Measurements from ENCODE around the gene CACNA1C.
A peak's percentile ranks its signal among the peaks of the same experiment; 100 is the strongest.

Gene CACNA1C

DNA sequence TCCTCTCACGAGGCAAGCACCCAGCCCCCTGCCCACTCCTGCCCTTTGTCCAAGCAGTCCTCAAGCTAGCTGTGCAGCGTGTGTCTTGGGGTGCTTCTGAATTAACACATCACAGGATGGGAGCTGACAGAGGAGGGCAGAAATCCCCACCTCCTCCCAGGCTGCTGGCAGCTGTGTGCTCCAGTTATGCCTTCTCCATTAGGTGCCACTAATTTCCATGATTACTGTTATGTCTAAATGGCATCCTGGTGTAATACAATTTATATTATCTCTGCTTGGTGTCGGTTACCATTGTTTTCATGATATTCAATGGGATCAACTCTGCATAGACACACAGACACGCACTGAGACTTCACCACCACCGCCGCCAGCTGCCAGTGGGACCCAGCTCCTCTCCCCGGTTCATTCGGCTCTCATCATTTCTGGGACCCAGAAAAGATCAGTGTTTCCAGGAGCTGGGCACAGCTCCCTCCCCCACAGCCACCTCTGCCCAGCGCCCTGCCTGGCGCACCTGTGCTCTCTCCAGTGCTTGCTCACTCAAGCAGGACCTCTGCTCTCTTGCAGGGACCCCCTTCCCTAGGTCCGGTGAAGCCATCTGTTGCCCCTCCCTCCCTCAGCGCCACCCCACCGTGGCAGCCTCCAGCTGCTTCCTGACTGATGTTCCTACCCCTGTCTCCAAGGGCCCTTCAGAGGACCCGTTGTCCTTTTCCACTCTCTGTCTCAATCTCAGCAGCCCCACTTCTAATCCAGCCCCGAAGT lies 574.5 kb downstream of the CACNA1C start:
- no peak for DNase-seq (ENCODE audit: low spot score)

DNA sequence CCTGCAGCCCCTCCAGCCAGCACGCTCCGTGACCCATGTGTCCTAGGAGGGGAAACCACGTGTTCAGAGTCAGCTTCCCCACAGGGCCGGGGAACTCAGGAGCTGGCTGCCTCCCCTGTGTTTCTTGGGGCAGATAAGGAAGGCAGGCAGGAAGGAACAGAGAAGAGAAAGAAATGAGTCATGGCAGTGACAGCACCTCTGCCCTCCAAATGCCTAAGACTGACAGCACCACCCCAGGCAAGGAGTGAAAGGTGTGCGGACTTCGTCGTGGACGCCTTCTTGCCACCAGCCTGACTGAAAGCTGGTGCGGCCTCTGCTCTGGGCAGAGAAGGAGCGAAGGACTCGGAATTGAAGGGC lies 575.0 kb downstream of the CACNA1C start:
- DNase-seq (ENCODE audit: low spot score): no peak

DNA sequence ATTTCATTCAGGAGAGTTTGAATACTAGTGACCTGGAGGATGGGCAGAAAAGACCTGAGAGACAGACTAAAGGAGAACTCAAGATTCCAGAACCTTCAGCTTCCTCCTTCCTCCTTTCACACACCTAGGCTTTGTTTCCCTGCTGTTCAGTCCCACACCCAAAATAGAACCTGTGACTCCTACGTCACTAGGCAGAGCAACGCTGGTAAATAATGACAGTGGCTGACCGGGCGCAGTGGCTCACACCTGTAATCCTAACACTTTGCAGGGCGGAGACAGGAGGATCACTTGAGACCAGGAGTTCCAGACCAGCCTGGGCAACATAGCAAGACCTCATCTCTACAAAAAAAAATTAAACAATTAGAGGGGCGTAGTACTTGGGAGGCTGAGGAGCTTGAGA lies 575.6 kb downstream of the CACNA1C start:
- DNase-seq (ENCODE audit: low spot score): no peak

DNA sequence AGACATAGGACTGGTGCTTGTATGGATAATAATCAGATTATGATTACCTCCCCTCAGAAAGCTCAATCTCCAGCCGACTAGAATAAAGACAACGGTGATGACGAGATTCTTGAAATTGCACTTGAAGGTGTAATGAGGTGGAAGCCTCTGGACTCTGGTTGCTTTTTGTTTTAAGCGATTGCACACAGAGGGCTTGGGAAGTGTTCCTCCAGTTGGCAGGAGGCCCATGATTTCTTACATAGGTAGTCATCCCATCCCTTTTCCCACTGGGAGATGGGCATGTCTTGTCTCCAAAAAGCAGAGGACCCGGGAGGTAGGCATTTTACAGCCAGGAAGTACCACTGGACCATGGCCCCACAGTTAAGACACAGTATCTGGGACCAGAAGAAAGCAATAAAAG lies 576.3 kb downstream of the CACNA1C start:
- DNase-seq (ENCODE audit: low spot score): no peak

DNA sequence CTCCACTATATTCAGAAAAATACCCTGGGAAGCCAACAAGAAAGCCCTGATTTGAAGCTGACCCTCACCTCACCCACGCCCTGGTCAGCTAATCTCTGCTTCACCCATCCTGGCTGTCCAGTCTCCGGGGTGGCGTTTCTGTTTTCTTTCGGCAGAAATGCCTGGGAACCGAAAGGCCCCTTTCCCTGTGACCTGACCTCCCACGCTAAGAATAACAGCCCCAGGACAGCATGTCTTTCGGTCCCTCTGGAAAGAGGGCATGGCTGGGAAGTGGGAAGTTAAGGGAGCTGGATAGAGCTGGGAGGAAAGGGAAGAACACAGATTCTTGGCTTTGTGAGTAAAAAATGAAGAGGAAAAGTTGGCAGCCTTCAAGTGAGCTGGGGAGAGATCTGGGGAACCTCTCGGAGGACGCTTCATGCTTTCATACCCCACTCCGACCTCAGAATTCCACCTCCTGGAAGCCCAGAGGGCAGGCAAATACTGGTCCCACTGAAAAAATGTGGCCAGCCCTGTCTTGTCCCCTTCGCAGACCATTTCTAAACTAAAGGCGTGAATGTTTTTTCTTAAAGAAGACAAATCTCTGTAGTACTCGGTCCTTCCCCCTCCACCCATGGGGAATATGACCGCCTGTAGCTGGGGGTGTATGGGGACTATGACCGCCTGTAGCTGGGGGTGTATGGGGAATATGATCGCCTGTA lies 579.0 kb downstream of the CACNA1C start:
- DNase-seq (ENCODE audit: low spot score): no peak

DNA sequence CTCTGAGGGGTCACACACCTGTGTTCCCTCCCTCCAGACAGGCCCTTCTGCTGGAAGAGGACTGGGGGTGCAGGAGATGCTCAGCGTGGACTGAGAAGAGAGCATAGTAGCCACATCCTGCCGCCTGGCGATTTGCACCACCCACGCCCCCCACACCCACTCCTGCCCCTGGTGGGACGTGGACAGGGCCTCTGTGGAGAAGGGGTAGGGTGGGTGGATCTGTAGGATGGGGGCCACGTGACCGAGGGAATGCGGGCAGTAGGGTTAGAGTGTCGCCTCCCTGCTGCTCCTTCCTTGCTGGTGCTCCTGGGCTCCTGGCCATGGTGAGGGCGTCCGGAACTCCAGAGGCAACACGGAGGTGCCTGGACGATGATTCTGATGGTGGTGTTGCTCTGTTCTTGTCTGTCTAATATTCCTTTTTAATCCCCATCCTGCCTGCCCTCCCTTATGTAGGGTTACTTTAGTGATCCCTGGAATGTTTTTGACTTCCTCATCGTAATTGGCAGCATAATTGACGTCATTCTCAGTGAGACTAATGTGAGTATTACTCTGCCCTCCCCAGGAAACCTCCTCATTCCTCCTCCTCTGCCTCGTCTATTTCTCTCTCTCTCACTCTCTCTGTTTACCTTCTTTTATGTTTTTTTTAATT lies 580.5 kb downstream of the CACNA1C start:
- no peak for DNase-seq (ENCODE audit: low spot score)

DNA sequence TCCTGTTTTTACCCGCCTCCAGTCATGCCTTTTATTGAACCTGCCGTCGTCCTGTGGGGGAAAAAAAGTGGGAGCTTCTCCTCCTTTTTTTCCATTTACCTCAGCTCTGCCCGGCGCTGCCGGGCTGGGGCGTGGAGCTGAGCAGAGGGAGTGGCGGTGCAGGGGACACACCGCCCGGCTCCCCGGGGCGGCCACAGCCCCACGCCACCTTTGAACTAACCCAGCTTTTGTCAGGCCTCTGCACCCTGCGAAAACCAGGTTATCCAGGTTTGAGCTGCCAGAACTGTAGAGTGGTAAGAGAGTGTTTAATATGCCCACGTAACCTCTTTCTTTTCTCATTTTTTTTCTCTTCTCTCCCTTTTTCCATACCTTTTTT lies 581.0 kb downstream of the CACNA1C start:
- no peak for DNase-seq (ENCODE audit: low spot score)

DNA sequence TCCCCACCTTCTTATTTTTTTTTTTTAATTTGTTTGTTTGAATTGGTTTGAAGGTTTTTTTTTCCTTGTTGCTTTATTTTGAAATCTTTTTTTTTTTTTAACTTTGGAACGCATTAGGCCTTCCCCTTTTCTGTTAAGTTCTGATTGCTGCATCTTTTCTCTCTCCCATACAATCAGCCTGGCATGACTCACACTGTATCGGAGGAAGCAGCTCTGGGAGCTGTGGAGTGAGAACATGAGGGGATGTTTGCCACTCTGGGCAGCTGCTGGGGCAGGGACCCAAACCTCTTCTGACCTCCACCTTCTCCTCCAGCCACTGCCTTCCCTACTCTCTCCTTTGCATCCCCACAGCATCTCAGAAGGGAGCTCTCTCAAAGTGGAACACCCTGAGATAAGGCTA lies 581.7 kb downstream of the CACNA1C start:
- no peak for DNase-seq (ENCODE audit: low spot score)

DNA sequence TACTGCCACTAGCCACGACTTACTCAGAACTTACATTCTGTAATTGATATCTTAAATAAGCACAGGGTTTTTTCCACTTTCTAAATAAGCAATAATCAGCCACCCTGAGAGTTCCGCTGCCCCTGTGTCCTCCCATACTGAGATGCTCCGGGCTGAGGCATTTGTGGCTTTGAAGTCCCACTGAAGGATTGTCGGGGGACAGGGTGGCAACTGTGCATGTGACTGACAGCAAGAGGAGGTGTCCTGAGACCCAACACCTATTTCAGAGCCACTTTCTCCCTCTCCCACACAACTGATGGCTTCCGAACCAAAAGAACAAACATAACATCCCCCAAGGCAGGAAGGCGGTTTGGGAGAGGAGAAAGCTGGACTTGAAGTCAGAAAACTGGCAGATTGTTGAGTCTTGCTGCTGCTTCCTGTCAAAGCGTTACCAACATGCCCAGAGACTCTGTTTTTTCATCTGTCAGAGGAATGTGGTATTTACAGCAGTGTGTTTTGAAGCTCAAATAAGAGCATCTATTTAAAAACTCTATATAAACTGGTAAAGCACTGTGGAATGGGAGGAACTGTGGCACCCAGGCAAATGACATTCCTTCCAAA lies 584.1 kb downstream of the CACNA1C start:
- DNase-seq (ENCODE audit: low spot score): no peak

DNA sequence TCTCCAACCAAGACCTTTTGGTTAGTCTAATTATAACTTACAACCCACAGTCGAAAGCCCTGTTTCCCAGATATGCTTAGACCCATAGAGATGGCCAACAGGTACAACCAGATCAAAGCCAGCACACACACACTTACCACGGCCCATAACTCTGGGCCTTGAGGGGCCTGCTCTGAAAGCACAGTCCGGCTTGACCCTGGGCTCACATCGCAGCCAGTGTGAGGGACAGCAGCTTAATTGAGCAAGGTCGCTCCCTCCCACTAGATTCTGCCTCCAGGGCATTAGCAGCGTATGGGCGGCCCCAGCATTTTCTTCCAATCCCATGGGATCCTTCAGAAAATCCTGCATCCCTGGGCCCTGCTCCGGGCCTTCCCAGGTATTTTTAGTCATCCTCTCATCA lies 584.6 kb downstream of the CACNA1C start:
- no peak for DNase-seq (ENCODE audit: low spot score)

DNA sequence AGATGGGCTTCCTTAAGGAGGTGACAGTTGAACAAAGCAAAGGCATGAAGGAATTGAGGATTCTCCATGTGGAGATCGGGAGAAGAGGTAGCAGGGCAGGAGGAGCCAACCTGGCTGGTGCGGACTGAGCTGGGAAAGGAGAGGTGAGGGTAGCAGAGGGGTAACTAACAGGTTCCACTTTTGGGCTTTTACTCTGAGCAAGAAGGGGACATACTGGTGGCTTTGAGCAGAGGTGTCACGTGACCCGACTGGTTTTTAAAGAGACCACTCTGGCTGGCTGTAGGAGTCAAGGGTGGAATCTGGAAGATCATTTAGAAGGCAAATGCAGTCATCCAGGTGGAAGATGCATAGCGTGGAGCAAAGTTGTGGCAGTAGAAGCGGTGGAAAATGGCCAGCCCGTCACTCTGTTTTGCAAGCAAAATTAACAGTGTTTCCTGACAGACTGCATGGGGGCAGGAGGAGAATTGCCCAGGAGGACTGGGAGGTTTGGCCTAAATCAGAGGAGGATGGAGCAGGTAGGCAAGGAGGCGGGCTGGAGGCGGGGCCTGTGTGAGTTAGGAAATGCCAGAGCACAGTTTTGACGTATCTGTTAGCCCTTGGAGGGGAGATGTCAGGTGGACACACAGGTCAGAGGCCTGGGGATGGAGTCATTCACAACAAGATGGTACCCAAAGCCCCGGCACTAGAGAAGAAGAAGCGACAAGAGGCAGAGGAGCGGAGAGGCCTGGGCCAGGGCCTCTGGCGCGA lies 585.7 kb downstream of the CACNA1C start:
- no peak for DNase-seq (ENCODE audit: low spot score)

DNA sequence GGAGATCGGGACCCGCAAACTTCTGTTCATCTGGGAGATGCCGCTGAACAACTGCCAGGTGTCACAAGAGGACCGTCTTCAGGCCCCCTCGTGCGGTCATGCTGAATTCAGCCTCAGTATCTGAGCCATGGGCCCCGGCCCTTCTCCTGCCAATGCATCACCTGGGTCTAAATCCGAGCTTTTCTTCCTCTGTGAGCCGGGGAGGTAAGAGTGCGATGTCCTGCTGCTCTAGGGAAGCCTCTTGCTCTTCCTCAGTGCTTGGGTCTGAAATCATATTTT lies 586.2 kb downstream of the CACNA1C start:
- no peak for DNase-seq (ENCODE audit: low spot score)

DNA sequence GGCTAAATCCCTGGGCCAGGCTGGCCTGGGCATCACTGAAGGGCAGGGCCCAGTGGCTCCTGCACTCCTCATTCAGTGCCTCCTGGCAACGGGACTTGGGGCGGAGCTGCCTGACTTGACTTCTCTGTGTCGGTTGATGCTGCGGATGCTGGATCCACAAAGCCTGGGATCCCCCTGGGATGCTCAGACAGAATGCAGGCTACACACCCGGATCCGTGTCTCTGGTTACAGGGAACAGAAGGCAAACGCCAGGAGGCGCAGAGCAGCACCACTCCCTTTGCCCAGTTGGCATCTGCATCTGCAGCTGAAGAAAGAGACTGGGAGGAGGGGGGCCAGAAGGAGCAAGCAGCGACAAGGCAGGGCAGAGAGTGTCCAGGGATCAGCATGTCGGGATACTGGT lies 587.5 kb downstream of the CACNA1C start:
- no peak for DNase-seq (ENCODE audit: low spot score)

DNA sequence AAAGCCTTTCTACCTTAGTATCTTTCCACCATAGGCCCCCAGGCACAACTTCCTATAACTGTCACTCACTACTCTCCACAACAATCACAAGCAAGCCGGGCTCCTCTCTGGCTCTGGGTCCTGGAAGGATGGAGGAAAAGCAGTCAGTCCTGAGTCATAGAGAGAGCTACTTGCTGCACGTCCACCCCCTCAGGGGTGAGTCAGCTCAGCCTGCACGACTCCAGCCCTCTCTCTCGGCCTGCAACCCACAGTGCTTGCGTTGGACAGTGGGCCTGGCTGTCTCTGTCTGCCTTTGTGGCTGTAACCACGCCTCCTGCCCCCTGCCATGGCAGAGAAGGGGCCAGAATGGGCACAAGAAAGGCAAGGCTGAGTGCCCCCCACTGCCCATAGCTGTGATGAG lies 587.9 kb downstream of the CACNA1C start:
- DNase-seq (ENCODE audit: low spot score): no peak

DNA sequence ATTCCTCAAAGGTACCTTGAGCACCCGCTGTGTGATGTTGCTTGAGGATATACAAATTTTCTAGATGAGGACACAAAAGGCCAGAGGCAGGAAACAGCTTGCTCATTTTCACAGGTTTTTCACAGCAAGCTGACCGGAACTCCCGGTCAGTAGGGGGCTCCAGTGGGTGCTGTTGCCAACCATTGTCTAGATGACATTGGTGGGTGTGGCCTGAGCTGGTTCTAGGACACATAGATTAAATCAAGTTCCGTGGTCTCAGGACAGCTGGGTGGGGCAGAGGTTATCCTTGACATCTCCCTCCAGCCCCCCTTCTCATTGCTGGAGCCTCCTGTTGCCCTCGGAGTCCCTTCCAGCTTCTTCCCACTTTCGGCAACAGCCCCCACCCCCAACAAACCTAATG lies 588.4 kb downstream of the CACNA1C start:
- DNase-seq (ENCODE audit: low spot score): peak; percentile 69

DNA sequence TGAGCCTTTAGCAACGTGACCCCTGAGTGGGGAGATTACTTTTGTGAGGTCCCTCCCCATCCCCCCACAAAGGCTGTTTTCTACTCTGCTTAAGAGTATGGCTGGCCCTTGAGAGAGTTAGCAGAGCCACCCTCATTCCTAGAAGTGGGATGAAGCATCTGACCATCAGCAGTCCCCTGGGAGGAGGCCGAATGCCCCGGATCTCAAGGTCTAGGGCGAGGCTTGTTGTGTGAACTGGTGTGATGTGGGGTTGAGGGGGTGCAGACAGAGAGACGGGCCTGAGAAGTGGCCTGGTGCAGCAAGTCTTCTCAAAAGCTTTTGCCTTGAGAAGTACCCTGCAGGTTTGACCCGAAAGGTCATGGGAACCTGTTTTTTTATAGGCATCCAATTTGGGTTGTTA lies 589.0 kb downstream of the CACNA1C start:
- DNase-seq (ENCODE audit: low spot score): no peak

DNA sequence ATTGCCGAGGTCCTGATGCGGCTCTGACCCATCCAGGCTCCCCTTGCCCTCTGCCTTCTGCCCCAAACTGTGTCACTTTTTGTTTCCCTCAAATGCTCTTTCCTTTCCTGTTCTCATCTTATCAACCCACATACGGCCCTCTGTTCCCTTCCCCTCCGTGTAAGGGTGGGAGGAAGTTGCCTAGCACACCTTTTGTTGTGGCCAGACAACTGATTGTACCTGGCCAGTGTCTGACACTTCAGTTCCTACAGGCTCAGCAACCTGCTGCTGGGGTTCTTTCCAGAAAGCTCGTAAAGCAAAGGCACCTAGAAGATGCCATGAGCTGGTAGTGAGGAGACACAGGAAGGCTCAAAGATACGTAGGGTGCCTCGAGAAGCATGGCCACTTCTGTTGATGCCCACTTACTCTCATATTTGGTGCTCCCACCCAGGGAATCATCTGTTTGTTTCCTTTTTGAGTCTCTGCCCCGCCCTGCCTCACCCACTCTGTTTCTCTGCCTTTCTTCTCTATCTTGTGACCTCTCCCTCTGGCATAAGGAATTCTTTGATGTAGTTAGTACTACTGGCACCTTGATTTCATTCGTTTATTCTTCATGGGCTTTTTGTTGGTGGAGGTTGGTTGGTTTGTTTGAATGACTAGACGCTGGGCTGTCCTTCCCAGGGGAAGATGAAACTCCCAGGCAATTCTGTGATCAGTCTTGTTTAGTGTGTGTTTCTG lies 589.5 kb downstream of the CACNA1C start:
- DNase-seq (ENCODE audit: low spot score): no peak

DNA sequence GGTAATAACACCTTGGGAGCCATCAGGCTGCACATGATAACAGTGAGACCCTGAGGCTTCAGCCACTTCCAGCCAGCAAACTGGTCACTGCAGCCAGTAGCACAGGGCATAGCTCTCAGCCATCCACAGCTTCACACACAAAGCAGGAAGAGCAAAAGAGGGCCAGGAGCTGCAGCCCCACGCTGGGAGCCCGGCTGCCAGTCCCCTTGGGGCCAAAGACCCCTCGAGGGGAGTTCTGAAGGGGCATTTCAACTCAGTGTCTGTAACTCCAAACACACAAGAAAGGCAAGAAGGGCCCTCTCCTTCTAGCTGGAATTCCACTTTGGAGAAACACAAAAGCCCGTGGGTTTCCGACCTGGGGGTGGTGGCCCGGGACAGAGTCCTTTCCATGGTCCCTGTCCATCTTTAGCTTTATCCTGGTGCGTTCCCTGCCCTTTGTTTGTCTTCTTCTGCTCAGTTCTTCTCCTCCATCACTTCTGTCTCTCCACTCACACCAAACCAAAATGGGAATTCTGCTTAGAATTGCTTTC lies 590.2 kb downstream of the CACNA1C start:
- no peak for DNase-seq (ENCODE audit: low spot score)

DNA sequence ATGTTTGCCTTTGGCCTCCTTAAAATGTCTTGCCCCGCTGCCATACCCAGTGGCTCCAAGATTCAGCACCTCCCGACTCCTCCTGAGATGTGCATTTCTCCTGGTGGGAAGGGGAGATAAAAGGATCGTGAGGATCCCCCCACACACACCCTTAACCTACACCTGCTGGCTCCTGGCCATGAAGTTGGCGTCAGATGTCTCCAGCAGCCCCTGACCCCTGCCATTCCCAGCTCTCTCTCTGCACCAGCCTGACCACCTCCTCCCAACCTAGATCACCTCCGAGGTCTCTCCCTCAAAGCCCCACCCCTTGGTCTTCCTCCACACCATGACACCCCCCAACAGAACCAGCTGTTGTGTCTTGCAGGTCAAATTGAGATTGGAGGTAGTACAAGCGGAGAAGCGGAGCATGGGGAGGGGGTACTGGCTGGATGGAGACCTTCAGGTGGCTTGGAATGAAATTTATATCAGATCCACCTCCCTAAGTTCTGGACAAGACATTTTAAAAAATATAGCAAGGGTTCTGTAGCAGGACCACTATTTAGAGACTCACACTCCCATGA lies 590.9 kb downstream of the CACNA1C start:
- no peak for DNase-seq (ENCODE audit: low spot score)

DNA sequence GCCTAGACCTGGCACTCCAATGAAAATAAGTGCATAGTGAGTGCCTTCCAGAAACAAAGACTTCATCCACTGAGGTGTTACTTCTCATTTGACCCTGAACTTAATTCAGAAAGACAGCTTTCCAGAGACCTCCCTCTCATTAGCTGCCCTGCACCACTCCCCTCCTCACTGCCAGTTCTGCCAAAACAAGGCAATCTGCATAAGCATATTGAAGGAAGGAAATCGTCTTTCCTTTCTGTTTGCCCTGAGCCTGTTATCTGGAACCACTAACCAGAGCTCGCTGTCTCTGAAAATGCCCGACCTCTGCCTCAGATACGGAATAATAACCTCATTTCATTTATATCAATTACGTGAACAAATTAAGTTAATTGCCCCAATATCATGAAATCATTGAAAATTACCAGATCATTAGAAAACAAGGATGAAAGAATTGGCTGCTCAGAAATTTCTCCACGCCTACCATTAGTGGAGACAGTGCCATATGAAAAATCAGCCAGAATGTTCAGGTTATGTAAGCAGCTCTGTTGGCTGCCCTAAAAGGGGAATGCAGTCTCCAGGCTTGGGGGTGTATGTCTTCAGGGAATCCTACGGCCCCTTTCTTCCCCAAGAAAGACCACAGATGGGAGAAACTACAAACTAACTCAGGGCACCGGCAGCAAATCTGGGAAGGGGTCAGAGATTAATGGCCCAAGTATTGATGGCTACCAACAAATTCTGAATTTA lies 592.1 kb downstream of the CACNA1C start:
- DNase-seq (ENCODE audit: low spot score): no peak

DNA sequence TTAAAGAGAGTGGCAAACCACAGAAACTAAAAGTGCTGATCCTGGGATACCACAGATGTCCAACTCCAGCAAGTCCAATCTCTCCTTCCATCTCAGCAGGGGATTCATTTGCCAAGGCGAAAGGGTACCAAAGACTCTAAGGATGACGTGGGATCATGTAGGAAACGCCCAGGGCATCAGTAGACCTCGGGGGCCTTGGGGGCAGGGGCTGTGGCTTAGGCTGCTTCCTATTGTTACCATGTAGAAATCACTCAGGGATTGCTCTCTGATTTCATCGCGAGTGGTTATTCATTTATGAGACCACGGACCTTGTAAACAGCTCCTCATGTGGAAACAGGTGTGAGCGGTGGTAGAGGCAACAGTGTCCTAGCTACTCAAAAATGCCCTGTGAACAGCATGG lies 592.7 kb downstream of the CACNA1C start:
- no peak for DNase-seq (ENCODE audit: low spot score)
